Liver (tissue), 9 donors: ENCODE results near the gene ATP2A3. TPM values are rescaled to one million over a fixed set of nuclear protein-coding genes. Genes with fewer than 3 reads are reported as not detected.

Experiments
- DNase-seq: peaks from one replicate; pipeline ENCODE4 v3.0.0-alpha.2; 2017; ENCODE audit warnings: low spot score
- H3K27ac ChIP-seq, 2 donors: one replicate each; pipeline ENCODE4 v1.7.0; 2013; ENCODE audit warnings: inconsistent platforms in 2 of 2, low read length in 2 of 2, control low read depth in 1 of 2, low read depth in 1 of 2, mild to moderate bottlenecking in 1 of 2
- H3K27me3 ChIP-seq, 4 donors: one replicate each; pipeline versions ENCODE4 v1.6.1 to v1.7.0; 2013; ENCODE audit warnings: low read length in 3 of 4, inconsistent platforms in 1 of 4, mild to moderate bottlenecking in 1 of 4, moderate library complexity in 1 of 4; ENCODE audit not compliant: control insufficient read depth in 4 of 4, insufficient read depth in 4 of 4
- H3K36me3 ChIP-seq, 4 donors: one replicate each; pipeline versions ENCODE4 v1.6.1 to v1.7.0; 2013; ENCODE audit warnings: low read length in 3 of 4, mild to moderate bottlenecking in 3 of 4, low read depth in 1 of 4, moderate library complexity in 1 of 4; ENCODE audit not compliant: control insufficient read depth in 4 of 4, insufficient read depth in 3 of 4
- H3K4me1 ChIP-seq, 4 donors: one replicate each; pipeline versions ENCODE4 v1.6.1 to v1.7.0; 2013; ENCODE audit warnings: low read length in 3 of 4, mild to moderate bottlenecking in 3 of 4, moderate library complexity in 1 of 4; ENCODE audit not compliant: control insufficient read depth in 4 of 4, insufficient read depth in 4 of 4
- H3K4me3 ChIP-seq, 3 donors: one replicate each; pipeline versions ENCODE4 v1.6.1 to v1.7.0; 2013; ENCODE audit warnings: low read length in 3 of 3, control low read depth in 1 of 3, low read depth in 1 of 3, mild to moderate bottlenecking in 1 of 3
- H3K9ac ChIP-seq, 2 donors: one replicate each; pipeline ENCODE4 v1.7.0; 2013; ENCODE audit warnings: low read length in 2 of 2, mild to moderate bottlenecking in 2 of 2, moderate library complexity in 2 of 2, control low read depth in 1 of 2, low read depth in 1 of 2
- H3K9me3 ChIP-seq, 4 donors: one replicate each; pipeline versions ENCODE4 v1.6.1 to v1.7.0; 2013; ENCODE audit warnings: low read length in 3 of 4; ENCODE audit not compliant: control insufficient read depth in 4 of 4
- HNF4A ChIP-seq, 2 donors: conservative IDR thresholded peaks; 2 replicates each; pipeline ENCODE4 v1.6.1; 2016; ENCODE audit warnings: antibody characterized with exemption in 2 of 2, mild to moderate bottlenecking in 2 of 2
- HNF4G ChIP-seq: IDR thresholded peaks from 2 replicates; pipeline ENCODE4 v1.6.1; 2016; ENCODE audit warnings: antibody characterized with exemption
- JUND ChIP-seq, 2 donors: IDR thresholded peaks; 2 replicates each; pipeline ENCODE4 v1.6.1; 2016; ENCODE audit warnings: antibody characterized with exemption in 2 of 2
- RAD21 ChIP-seq, 2 donors: IDR thresholded peaks; 2 replicates each; pipeline ENCODE4 v1.6.1; 2016; ENCODE audit warnings: antibody characterized with exemption in 2 of 2, mild to moderate bottlenecking in 2 of 2
- TAF1 ChIP-seq: conservative IDR thresholded peaks from 2 replicates; pipeline ENCODE4 v1.6.1; 2016; ENCODE audit warnings: antibody characterized with exemption, mild to moderate bottlenecking
- YY1 ChIP-seq: IDR thresholded peaks from 2 replicates; pipeline ENCODE4 v1.6.1; 2016; ENCODE audit warnings: antibody characterized with exemption, mild to moderate bottlenecking
- WGBS: extraction: QIAGEN DNeasy Blood & Tissue Kit; methylation state at CpG from one replicate; pipeline ENCODE4 v1.1.7; 2013; 5-methylcytosine and 5-hydroxymethylcytosine counted together
- polyA plus RNA-seq, 2 donors: library from polyadenylated mRNA; stranded (reverse) in 1 of 2; unstranded in 1 of 2; fragments of 200-250 nt in 1 of 2; fragments of >200 nt in 1 of 2; fragmentation: Nextera tagmentation in 1 of 2; extraction: Ambion mirVana in 1 of 2; gene quantifications; one replicate each; pipeline versions ENCODE4 v1.2.1 to v1.2.3, GENCODE V29; 2013 to 2015
- total RNA-seq, 2 donors: library from RNA; depleted of rRNA; stranded (reverse); fragments of >200 nt; gene quantifications; one replicate each; pipeline ENCODE4 v1.2.3, GENCODE V29; 2014
- TF ChIP-seq, protein P1 (sequence below): fragments of 150-350 bp; IDR thresholded peaks from 2 replicates; pipeline ENCODE4 v1.5.1; 2017; ENCODE audit warnings: improper control_type of control experiment, low read depth, low read length; ENCODE audit not compliant: missing input control
- TF ChIP-seq, protein P2 (sequence below): IDR thresholded peaks from 2 replicates; pipeline ENCODE4 v1.6.1; 2016; ENCODE audit warnings: antibody characterized with exemption
- TF ChIP-seq, protein P3 (sequence below): IDR thresholded peaks from 2 replicates; pipeline ENCODE4 v1.6.1; 2016; ENCODE audit warnings: antibody characterized with exemption, mild to moderate bottlenecking
- TF ChIP-seq, protein P4 (sequence below): IDR thresholded peaks from 2 replicates; pipeline ENCODE4 v1.6.1; 2016; ENCODE audit warnings: antibody characterized with exemption
- TF ChIP-seq, protein P5 (sequence below): IDR thresholded peaks from 2 replicates; pipeline ENCODE4 v1.6.1; 2016; ENCODE audit warnings: antibody characterized with exemption
- donor health status: healthy.
- donor health status: healthy.
- donor health status: healthy.
- donor health status: healthy.
- donor health status: healthy.

ATP2A3 gene
- total and polyA plus RNA-seq, 4 donors, result 1.4 to 17.1 (median 3.2) TPM

DNA sequence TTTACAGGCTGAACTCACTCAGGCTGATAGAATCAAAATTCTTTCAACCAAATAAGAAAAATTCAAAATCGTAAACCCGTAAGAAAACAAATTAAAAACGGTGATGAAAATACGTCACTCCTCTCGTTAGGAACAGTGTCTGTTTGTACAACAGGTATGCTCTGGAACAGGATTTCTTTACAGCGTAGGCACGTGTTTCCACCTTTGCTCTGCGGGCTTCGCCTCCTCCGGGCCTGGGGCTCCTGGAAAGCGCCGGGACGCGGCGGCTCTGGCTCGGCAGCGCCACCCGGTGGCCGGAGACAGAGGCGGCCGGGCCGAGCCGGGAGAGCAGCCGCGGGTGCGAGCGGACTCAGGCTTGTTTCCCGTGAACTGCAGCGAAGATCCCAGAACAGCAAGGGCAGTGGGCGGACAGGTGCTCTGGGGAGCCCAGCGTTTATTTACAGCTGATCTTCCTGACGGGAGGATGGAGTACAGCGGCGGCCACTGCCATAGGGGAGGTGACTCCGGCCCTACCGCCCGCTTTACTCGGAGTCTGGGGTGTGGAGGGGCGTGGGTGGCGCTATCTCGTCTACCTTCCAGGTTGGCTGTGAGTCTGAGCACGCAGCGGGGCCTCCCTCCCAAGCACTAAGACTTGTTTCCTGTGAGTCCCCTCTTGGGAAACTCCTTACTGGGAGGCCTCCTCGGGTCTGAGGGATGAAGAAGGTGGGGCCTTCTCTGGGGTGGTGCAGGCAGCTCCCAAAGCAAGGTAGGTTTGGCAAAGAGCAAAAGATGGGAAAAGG, 40.5 kb upstream of the ATP2A3 start:
- Histone ChIP-seq H3K9me3 (no peaks in the 10 kb centered on the region), H3K9ac (no peak overlapping the region), H3K4me3 (no peak overlapping the region), H3K27ac (no peak overlapping the region), H3K4me1 (peaks cover 5 to 15% (median 12%) of the 10 kb centered on the region in 4 donors), H3K27me3 (no peaks in the 10 kb centered on the region), H3K36me3 (peaks cover 16 to 45% (median 29%) of the 10 kb centered on the region in 4 donors)
- TF ChIP-seq HNF4G (no peak), RAD21 (IDR thresholded peaks at IDR 0.05) (peak; percentile 80 to 86)
- TF ChIP-seq, protein P1, sequence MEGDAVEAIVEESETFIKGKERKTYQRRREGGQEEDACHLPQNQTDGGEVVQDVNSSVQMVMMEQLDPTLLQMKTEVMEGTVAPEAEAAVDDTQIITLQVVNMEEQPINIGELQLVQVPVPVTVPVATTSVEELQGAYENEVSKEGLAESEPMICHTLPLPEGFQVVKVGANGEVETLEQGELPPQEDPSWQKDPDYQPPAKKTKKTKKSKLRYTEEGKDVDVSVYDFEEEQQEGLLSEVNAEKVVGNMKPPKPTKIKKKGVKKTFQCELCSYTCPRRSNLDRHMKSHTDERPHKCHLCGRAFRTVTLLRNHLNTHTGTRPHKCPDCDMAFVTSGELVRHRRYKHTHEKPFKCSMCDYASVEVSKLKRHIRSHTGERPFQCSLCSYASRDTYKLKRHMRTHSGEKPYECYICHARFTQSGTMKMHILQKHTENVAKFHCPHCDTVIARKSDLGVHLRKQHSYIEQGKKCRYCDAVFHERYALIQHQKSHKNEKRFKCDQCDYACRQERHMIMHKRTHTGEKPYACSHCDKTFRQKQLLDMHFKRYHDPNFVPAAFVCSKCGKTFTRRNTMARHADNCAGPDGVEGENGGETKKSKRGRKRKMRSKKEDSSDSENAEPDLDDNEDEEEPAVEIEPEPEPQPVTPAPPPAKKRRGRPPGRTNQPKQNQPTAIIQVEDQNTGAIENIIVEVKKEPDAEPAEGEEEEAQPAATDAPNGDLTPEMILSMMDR, result peak; percentile 68
- DNase-seq, result peak; percentile 71
- 44% methylated on average over 44 of the region's 44 CpGs for WGBS

DNA sequence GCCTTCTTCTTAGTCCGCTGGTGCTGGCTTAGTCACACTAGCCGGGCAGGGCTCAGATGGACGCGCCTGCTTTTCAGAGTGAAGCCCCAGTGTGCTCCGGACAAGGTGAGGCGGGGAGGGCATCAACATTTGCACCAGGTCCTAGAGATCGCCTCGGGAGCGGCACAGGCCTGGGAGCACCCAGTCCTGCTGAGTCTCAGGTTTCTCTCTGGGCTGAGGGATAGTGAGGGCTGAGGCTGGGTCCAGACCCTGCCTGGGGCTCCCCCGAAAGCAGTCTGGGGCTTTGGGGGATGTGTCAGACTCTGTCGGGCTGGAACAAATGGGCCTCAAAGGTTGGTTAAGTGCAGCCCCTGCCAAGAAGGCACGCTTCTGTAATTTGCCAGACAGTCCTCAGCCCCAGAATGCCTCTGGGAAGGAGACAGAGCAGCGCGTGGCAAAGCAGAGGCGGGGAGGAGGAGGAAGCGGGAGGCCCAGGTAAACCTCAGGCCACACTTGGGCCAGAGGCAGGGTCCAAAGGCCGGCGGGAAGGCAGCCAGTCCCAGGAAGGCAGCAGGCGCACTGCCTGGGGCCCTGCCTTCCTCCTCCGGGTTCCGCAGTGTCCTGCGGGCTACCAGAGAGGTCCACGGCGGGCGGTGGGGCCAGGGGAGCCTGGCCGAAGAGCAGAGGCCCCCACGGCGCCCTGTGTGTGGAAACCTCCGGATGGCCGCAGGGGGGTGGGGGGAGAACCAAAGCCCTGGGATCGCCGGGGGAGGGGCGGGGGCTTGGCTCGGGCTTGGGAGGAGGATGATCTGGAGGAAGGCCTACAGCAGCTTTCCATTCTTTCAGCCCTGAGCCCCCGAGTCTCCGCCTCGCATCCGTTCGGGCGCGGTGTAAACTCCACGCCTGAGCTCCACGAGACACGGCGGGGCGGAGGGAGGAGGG, 39.5 kb upstream of the ATP2A3 start:
- no peak for DNase-seq
- peaks cover 8 to 35% (median 23%) of the 10 kb centered on the region in 4 donors for H3K36me3 ChIP-seq
- no peak overlapping the region for H3K27ac ChIP-seq
- H3K27me3 ChIP-seq, result no peaks in the 10 kb centered on the region
- TF ChIP-seq, protein P2, sequence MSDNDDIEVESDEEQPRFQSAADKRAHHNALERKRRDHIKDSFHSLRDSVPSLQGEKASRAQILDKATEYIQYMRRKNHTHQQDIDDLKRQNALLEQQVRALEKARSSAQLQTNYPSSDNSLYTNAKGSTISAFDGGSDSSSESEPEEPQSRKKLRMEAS, result no peak
- TF ChIP-seq YY1 (no peak), TAF1 (no peak), HNF4G (no peak), HNF4A (conservative IDR thresholded peaks at IDR 0.05) (peak; percentile 61), RAD21 (IDR thresholded peaks at IDR 0.05) (peak in 1 of 2 donors; percentile 16), JUND (IDR thresholded peaks at IDR 0.05) (no peak)
- TF ChIP-seq, protein P3, sequence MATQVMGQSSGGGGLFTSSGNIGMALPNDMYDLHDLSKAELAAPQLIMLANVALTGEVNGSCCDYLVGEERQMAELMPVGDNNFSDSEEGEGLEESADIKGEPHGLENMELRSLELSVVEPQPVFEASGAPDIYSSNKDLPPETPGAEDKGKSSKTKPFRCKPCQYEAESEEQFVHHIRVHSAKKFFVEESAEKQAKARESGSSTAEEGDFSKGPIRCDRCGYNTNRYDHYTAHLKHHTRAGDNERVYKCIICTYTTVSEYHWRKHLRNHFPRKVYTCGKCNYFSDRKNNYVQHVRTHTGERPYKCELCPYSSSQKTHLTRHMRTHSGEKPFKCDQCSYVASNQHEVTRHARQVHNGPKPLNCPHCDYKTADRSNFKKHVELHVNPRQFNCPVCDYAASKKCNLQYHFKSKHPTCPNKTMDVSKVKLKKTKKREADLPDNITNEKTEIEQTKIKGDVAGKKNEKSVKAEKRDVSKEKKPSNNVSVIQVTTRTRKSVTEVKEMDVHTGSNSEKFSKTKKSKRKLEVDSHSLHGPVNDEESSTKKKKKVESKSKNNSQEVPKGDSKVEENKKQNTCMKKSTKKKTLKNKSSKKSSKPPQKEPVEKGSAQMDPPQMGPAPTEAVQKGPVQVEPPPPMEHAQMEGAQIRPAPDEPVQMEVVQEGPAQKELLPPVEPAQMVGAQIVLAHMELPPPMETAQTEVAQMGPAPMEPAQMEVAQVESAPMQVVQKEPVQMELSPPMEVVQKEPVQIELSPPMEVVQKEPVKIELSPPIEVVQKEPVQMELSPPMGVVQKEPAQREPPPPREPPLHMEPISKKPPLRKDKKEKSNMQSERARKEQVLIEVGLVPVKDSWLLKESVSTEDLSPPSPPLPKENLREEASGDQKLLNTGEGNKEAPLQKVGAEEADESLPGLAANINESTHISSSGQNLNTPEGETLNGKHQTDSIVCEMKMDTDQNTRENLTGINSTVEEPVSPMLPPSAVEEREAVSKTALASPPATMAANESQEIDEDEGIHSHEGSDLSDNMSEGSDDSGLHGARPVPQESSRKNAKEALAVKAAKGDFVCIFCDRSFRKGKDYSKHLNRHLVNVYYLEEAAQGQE, result no peak
- TF ChIP-seq, protein P4, sequence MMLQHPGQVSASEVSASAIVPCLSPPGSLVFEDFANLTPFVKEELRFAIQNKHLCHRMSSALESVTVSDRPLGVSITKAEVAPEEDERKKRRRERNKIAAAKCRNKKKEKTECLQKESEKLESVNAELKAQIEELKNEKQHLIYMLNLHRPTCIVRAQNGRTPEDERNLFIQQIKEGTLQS, result no peak
- TF ChIP-seq, protein P5, sequence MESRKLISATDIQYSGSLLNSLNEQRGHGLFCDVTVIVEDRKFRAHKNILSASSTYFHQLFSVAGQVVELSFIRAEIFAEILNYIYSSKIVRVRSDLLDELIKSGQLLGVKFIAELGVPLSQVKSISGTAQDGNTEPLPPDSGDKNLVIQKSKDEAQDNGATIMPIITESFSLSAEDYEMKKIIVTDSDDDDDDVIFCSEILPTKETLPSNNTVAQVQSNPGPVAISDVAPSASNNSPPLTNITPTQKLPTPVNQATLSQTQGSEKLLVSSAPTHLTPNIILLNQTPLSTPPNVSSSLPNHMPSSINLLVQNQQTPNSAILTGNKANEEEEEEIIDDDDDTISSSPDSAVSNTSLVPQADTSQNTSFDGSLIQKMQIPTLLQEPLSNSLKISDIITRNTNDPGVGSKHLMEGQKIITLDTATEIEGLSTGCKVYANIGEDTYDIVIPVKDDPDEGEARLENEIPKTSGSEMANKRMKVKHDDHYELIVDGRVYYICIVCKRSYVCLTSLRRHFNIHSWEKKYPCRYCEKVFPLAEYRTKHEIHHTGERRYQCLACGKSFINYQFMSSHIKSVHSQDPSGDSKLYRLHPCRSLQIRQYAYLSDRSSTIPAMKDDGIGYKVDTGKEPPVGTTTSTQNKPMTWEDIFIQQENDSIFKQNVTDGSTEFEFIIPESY, result no peak
- WGBS, result 64% methylated on average over 46 of the region's 46 CpGs
- no peaks in the 10 kb centered on the region for H3K9me3 ChIP-seq
- no peak overlapping the region for H3K4me3 ChIP-seq
- no peak overlapping the region for H3K9ac ChIP-seq
- peaks cover 2 to 15% (median 12%) of the 10 kb centered on the region in 4 donors for H3K4me1 ChIP-seq
